ENCODE results near the gene WFDC8. TPM values are rescaled to one million over a fixed set of nuclear protein-coding genes. Genes with fewer than 3 reads are reported as not detected.

WFDC8 gene
- polyA plus RNA-seq, 1 of the 3 experiments (the other 2 are of a cell fraction) = not detected

DNA sequence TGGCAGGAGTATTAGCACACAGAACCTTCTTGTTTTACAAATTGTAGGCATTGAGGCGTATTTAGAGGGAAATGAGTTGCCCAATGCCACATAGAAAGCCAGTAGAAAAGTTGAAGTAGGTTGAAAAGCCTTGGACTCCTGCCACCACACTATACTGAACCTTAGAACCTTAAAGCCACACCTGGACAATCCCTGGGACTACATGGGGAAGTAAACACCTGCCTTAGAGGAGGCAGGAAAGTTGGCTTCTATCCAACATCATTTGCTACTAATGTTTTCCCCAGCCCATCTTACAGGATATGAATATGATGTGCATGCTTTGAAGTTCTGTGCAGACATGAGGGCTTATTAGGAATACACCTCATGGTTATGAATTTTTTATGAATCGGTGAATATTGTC is 26.6 kb downstream of the WFDC8 start (continued):
- TF ChIP-seq EP300 (IDR thresholded peaks at IDR 0.05; ENCODE audit: borderline replicate concordance in 1 of 2, low read depth in 1 of 2, low read length in 1 of 2) (no peak), TEAD4 (IDR thresholded peaks at IDR 0.05; ENCODE audit: borderline replicate concordance, insufficient read depth) (no peak)
- TF ChIP-seq, protein P1, sequence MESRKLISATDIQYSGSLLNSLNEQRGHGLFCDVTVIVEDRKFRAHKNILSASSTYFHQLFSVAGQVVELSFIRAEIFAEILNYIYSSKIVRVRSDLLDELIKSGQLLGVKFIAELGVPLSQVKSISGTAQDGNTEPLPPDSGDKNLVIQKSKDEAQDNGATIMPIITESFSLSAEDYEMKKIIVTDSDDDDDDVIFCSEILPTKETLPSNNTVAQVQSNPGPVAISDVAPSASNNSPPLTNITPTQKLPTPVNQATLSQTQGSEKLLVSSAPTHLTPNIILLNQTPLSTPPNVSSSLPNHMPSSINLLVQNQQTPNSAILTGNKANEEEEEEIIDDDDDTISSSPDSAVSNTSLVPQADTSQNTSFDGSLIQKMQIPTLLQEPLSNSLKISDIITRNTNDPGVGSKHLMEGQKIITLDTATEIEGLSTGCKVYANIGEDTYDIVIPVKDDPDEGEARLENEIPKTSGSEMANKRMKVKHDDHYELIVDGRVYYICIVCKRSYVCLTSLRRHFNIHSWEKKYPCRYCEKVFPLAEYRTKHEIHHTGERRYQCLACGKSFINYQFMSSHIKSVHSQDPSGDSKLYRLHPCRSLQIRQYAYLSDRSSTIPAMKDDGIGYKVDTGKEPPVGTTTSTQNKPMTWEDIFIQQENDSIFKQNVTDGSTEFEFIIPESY (IDR thresholded peaks at IDR 0.05; ENCODE audit: borderline replicate concordance, low read depth) = no peak

GRCh38 chr20:45550765-45551164 is 28.3 kb downstream of the WFDC8 start:
- ChIA-PET CTCF (no interaction called here), POLR2A (no interaction called here)
- no peak overlapping the region for H3K9ac ChIP-seq
- peaks cover 13% of the 10 kb centered on the region; the same call in 1 of the 2 replicates for H3K27me3 ChIP-seq (ENCODE audit: insufficient read depth)
- H3F3A ChIP-seq (replicated peaks; ENCODE audit: insufficient read depth) = no peaks in the 10 kb centered on the region
- DNase-seq = no peak
- H3K4me3 ChIP-seq (ENCODE audit: low read depth in 2 of 2, low read length in 1 of 2) = no peak overlapping the region
- H3K4me2 ChIP-seq = no peak overlapping the region
- no peaks in the 10 kb centered on the region for H3K79me2 ChIP-seq (ENCODE audit: insufficient read depth)
- H3K36me3 ChIP-seq (replicated peaks in 1 of 2; ENCODE audit: control insufficient read depth in 1 of 2, insufficient read depth in 2 of 2, low read length in 1 of 2) = no peaks in the 10 kb centered on the region
- no peaks in the 10 kb centered on the region for H3K9me2 ChIP-seq
- H3K27ac ChIP-seq (ENCODE audit: low read depth in 2 of 2, low read length in 1 of 2) = no peak overlapping the region
- no peaks in the 10 kb centered on the region for H4K20me1 ChIP-seq (ENCODE audit: insufficient read depth)
- H3K9me3 ChIP-seq = no peaks in the 10 kb centered on the region
- no peak for TF ChIP-seq POLR2AphosphoS5 (IDR thresholded peaks at IDR 0.05; ENCODE audit: low read depth, low read length)
- no peak for TF ChIP-seq REST (IDR thresholded peaks at IDR 0.05; ENCODE audit: low read depth, low read length)
- TF ChIP-seq TEAD4 (IDR thresholded peaks at IDR 0.05; ENCODE audit: borderline replicate concordance, insufficient read depth) = no peak
- TF ChIP-seq FOSL2 (IDR thresholded peaks at IDR 0.05; ENCODE audit: borderline replicate concordance, low read depth) = no peak
- TF ChIP-seq NRF1 (IDR thresholded peaks at IDR 0.05; ENCODE audit: low read depth, low read length) = no peak
- TF ChIP-seq, protein P1 (IDR thresholded peaks at IDR 0.05; ENCODE audit: borderline replicate concordance, low read depth) = no peak
- TF ChIP-seq TAF1 (IDR thresholded peaks at IDR 0.05; ENCODE audit: borderline replicate concordance, low read depth, low read length) = no peak
- TF ChIP-seq, protein P2, sequence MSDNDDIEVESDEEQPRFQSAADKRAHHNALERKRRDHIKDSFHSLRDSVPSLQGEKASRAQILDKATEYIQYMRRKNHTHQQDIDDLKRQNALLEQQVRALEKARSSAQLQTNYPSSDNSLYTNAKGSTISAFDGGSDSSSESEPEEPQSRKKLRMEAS (IDR thresholded peaks at IDR 0.05; ENCODE audit: low read depth) = no peak
- H3K4me1 ChIP-seq (ENCODE audit: control insufficient read depth in 1 of 2, insufficient read depth in 2 of 2, low read depth in 1 of 2, low read length in 1 of 2) = no peaks in the 10 kb centered on the region
- H2AFZ ChIP-seq (ENCODE audit: low read depth) = no peak overlapping the region

Measured in SK-N-SH (cell line).